Mesenchymal stem cell (in vitro differentiated cells and primary cell): ENCODE data around the gene MYO1A.
"Not testable (repeated sequence)": the region's sequence is repeated elsewhere in the genome, so short reads cannot be mapped to it uniquely, and the experiment has no call there.

ENCODE experiments used
- DNase-seq: peaks from one replicate; pipeline ENCODE4 v3.0.0-alpha.2; 2013
- H2AFZ ChIP-seq: one replicate; pipeline ENCODE4 v1.6.1; 2013; ENCODE audit warnings: low read depth, mild to moderate bottlenecking, control low read depth, inconsistent platforms, low read length, moderate library complexity
- H2AK5ac ChIP-seq: 2 replicates; pipeline ENCODE4 v1.6.1; 2013; ENCODE audit warnings: low read length, moderate library complexity, mild to moderate bottlenecking, inconsistent platforms; ENCODE audit not compliant: severe bottlenecking
- H2BK120ac ChIP-seq: one replicate; pipeline ENCODE4 v1.6.1; 2013; ENCODE audit warnings: low read depth, mild to moderate bottlenecking, inconsistent platforms, low read length, moderate library complexity
- H2BK12ac ChIP-seq, 2 experiments: one replicate each; pipeline ENCODE4 v1.6.1; 2013; ENCODE audit warnings: inconsistent platforms in 2 of 2, low read length in 2 of 2, mild to moderate bottlenecking in 2 of 2, moderate library complexity in 2 of 2, control low read depth in 1 of 2
- H2BK15ac ChIP-seq: one replicate; pipeline ENCODE4 v1.6.1; 2013; ENCODE audit warnings: mild to moderate bottlenecking, low read depth, inconsistent platforms; ENCODE audit not compliant: poor library complexity, severe bottlenecking
- H2BK5ac ChIP-seq: 2 replicates; pipeline ENCODE4 v1.6.1; 2013; ENCODE audit warnings: low read depth, mild to moderate bottlenecking, low read length, control low read depth, inconsistent platforms; ENCODE audit not compliant: poor library complexity, severe bottlenecking
- H3K14ac ChIP-seq, 2 experiments: one replicate each; pipeline ENCODE4 v1.6.1; 2013; ENCODE audit warnings: inconsistent platforms in 2 of 2, low read length in 2 of 2, control low read depth in 1 of 2, mild to moderate bottlenecking in 1 of 2, moderate library complexity in 1 of 2
- H3K18ac ChIP-seq, 2 experiments: one replicate each; pipeline ENCODE4 v1.6.1; 2013; ENCODE audit warnings: inconsistent platforms in 2 of 2, low read length in 2 of 2, control low read depth in 1 of 2, low read depth in 1 of 2, mild to moderate bottlenecking in 1 of 2
- H3K23ac ChIP-seq, 2 experiments: one replicate each; pipeline ENCODE4 v1.6.1; 2013; ENCODE audit warnings: inconsistent platforms in 2 of 2, low read length in 2 of 2, mild to moderate bottlenecking in 2 of 2, moderate library complexity in 2 of 2, control low read depth in 1 of 2
- H3K27ac ChIP-seq: 2 replicates; pipeline ENCODE4 v1.5.1; 2013; ENCODE audit warnings: mild to moderate bottlenecking, moderate library complexity, low read length, control low read depth, inconsistent platforms; ENCODE audit not compliant: poor library complexity, severe bottlenecking
- H3K27me3 ChIP-seq, 2 experiments: 2 replicates each; pipeline versions ENCODE4 v1.6.1 to v1.7.0; 2013; ENCODE audit warnings: low read length in 2 of 2, mild to moderate bottlenecking in 2 of 2, moderate library complexity in 2 of 2, control low read depth in 1 of 2, inconsistent platforms in 1 of 2; ENCODE audit not compliant: control insufficient read depth in 1 of 2, insufficient read depth in 1 of 2
- H3K36me3 ChIP-seq, 2 experiments: 2 replicates each; pipeline versions ENCODE4 v1.6.1 to v1.7.0; 2013; ENCODE audit warnings: low read length in 2 of 2, control low read depth in 1 of 2, inconsistent platforms in 1 of 2, low read depth in 1 of 2, mild to moderate bottlenecking in 1 of 2; ENCODE audit not compliant: insufficient read depth in 2 of 2, control insufficient read depth in 1 of 2
- H3K4ac ChIP-seq, 2 experiments: one replicate each; pipeline ENCODE4 v1.6.1; 2013; ENCODE audit warnings: inconsistent platforms in 2 of 2, low read length in 2 of 2, mild to moderate bottlenecking in 2 of 2, moderate library complexity in 2 of 2, control low read depth in 1 of 2, low read depth in 1 of 2
- H3K4me1 ChIP-seq: 2 replicates; pipeline ENCODE4 v1.6.1; 2013; ENCODE audit warnings: low read depth, low read length, control low read depth; ENCODE audit not compliant: control insufficient read depth, insufficient read depth
- H3K4me2 ChIP-seq: 2 replicates; pipeline ENCODE4 v1.6.1; 2013; ENCODE audit warnings: low read length, mild to moderate bottlenecking, inconsistent platforms; ENCODE audit not compliant: poor library complexity, severe bottlenecking
- H3K4me3 ChIP-seq, 2 experiments: 2 replicates each; pipeline versions ENCODE4 v1.5.1 to v1.7.0; 2013; ENCODE audit warnings: low read length in 2 of 2, mild to moderate bottlenecking in 2 of 2, control low read depth in 1 of 2, low read depth in 1 of 2; ENCODE audit not compliant: insufficient read depth in 1 of 2
- H3K79me1 ChIP-seq: replicated peaks from 2 replicates; pipeline ENCODE4 v1.6.1; 2013; ENCODE audit warnings: mild to moderate bottlenecking, control low read depth, low read length, inconsistent platforms; ENCODE audit not compliant: poor library complexity, severe bottlenecking
- H3K9ac ChIP-seq: 2 replicates; pipeline ENCODE4 v1.7.0; 2013; ENCODE audit warnings: mild to moderate bottlenecking, low read length, moderate library complexity
- H3K9me3 ChIP-seq: 2 replicates; pipeline ENCODE4 v1.7.0; 2013; ENCODE audit warnings: mild to moderate bottlenecking, low read length; ENCODE audit not compliant: control insufficient read depth
- H4K8ac ChIP-seq: one replicate; pipeline ENCODE4 v1.6.1; 2013; ENCODE audit warnings: inconsistent platforms, mild to moderate bottlenecking, low read length, moderate library complexity
- H4K91ac ChIP-seq: one replicate; pipeline ENCODE4 v1.6.1; 2013; ENCODE audit warnings: mild to moderate bottlenecking, low read length, inconsistent platforms
- WGBS: methylation state at CpG from one replicate; pipeline ENCODE4 v1.1.7; 2013; ENCODE audit warnings: mixed read lengths; 5-methylcytosine and 5-hydroxymethylcytosine counted together

Gene MYO1A

DNA sequence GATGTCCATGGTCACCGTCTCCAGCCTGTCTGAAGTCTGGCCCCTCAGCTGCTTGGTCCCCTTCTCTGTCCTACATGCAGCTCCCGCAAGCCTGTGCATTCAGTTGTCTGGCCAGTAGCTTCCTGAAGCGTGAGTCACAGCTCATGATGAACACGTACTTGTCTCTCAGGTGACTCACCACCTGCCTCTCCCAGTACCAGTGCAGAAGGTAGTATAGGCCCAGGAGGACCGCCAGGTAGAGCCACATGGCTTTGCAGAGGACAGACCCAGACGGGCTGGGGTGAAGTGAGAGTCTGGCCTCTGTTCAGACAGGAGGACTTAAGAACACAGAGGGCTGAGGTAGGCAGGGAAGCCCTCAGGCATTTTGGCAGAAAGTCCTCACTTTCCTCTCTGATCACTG, 64.2 kb downstream of the MYO1A start:
- H2BK15ac ChIP-seq, H3K79me1 ChIP-seq, H2BK12ac ChIP-seq, H3K4ac ChIP-seq, H2BK120ac ChIP-seq, H4K91ac ChIP-seq, H3K4me3 ChIP-seq, H3K36me3 ChIP-seq, H3K18ac ChIP-seq, H3K9me3 ChIP-seq, H3K4me2 ChIP-seq, H3K9ac ChIP-seq, H4K8ac ChIP-seq, H3K4me1 ChIP-seq, H2AK5ac ChIP-seq, H2BK5ac ChIP-seq, H2AFZ ChIP-seq, H3K14ac ChIP-seq, H3K27ac ChIP-seq, H3K23ac ChIP-seq: not testable (repeated sequence)
- DNase-seq = peak; percentile 24
- H3K27me3 ChIP-seq = peaks cover 9 to 19% of the 10 kb centered on the region in 2 experiments
- 61% methylated on average over 4 of the region's 6 CpGs for WGBS

DNA sequence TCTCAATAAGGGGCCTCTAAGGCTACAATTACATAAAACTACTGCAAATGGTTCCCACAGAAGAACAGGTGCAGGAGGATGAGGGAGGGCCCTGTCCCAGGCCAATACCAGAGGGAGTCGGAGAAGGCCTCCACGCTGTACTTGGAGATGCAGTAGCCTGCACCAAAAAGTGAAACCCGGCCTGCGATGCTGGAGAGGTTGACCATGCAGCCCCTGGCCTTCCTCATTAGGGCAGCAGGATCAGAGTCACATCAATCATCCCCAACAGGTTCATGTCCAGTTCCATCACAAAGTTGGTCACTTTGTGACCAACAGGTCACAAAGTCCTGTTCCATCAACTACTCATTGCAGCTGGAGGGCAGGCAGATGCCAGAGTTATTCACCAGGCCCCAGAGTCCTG, 66.5 kb downstream of the MYO1A start:
- Histone ChIP-seq H4K91ac (no peak overlapping the region), H3K23ac (no peak overlapping the region), H2AFZ (no peak overlapping the region), H4K8ac (no peak overlapping the region), H2AK5ac (no peak overlapping the region), H3K27me3 (peaks cover 5 to 7% of the 10 kb centered on the region in 2 experiments), H2BK12ac (no peak overlapping the region), H3K27ac (no peak overlapping the region), H3K4me2 (no peak overlapping the region), H2BK120ac (no peak overlapping the region), H3K14ac (no peak overlapping the region), H3K4me3 (no peak overlapping the region), H3K4ac (no peak overlapping the region), H3K36me3 (no peaks in the 10 kb centered on the region), H3K4me1 (peaks cover 2% of the 10 kb centered on the region), H2BK5ac (no peak overlapping the region), H3K79me1 (no peaks in the 10 kb centered on the region), H3K9me3 (no peaks in the 10 kb centered on the region), H3K18ac (no peak overlapping the region), H2BK15ac (no peak overlapping the region), H3K9ac (no peak overlapping the region)
- 80% methylated on average over 4 of the region's 4 CpGs for WGBS
- no peak for DNase-seq

DNA sequence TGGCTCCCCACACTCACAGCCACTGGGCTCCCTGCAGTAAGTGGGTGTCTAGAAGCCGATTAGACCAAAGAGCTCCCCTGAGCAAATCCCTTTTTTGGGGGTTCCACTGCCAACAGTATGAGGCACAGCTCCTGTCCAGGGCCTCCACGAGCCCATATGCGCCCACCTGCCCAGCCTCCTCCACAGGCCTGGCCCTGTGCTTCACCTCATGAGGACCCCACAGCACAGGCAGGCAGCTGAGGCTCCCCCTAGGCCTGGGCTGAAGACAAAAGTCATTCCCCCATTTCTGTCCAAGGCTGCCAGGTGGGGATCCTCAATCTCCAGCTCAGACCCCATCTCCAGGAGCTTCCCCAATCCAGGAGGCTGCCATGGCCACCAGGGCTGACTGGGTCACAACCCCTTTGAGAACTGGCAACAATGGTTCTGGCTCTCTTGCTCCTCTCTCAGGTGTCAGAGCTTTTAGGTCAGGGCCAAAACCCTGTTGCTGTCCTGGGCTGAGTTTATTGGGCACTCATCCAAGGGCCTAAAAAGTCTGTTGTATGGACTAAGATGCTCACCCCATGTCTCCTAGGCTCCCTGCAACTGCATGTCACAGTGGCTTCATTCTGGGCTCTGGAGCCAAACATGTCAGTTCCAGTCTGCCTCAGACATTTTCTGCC, 67.2 kb downstream of the MYO1A start:
- H2BK15ac ChIP-seq, H4K8ac ChIP-seq, H3K79me1 ChIP-seq, H3K18ac ChIP-seq, H2BK5ac ChIP-seq, DNase-seq, H2BK120ac ChIP-seq, H3K4me1 ChIP-seq, H2BK12ac ChIP-seq, H3K23ac ChIP-seq, H3K9me3 ChIP-seq, H3K27ac ChIP-seq, H3K4ac ChIP-seq, H3K27me3 ChIP-seq, H3K4me2 ChIP-seq, H2AFZ ChIP-seq, H2AK5ac ChIP-seq, H3K14ac ChIP-seq, H3K36me3 ChIP-seq, H4K91ac ChIP-seq, H3K9ac ChIP-seq, H3K4me3 ChIP-seq: not testable (repeated sequence)
- 86% methylated on average over 3 of the region's 3 CpGs for WGBS

DNA sequence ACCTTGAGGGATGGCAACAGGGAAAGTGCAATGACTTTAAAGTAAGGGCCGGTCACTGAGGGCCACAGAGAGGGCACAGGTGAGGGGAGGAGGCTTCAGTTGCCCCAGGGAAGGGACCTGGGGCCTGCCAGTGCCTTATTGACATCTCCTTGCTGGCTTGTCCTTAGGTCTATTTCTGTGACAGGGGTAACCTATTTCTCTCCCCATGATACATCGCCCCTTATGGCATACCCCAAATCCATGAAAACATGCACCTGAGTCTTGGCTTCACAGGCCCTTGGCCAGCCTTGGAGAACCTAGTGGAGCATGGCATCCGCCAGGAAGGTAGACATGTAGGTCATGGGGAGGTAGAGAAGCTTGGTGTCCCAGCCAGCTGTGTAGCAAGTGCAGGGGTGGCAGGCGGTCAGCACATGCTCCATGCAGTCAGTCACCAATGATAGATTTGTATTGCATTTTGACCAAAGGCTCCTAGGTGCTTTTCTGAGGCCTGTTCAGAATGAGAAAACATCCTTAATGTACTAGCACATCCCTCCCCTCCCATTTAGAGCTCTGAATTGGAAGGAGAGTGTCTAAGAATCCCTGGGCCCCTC, 68.9 kb downstream of the MYO1A start:
- H3K36me3 ChIP-seq = no peaks in the 10 kb centered on the region
- H3K27me3 ChIP-seq = peaks cover 0 to 4% of the 10 kb centered on the region in 2 experiments
- DNase-seq = no peak
- H3K4me2 ChIP-seq = no peak overlapping the region
- H2BK120ac ChIP-seq = no peak overlapping the region
- no peak overlapping the region for H3K14ac ChIP-seq
- no peak overlapping the region for H3K4me3 ChIP-seq
- H2AFZ ChIP-seq = no peak overlapping the region
- 90% methylated on average over 3 of the region's 4 CpGs for WGBS
- no peak overlapping the region for H2BK5ac ChIP-seq
- H3K18ac ChIP-seq = no peak overlapping the region
- H3K23ac ChIP-seq = no peak overlapping the region
- H3K9me3 ChIP-seq = no peaks in the 10 kb centered on the region
- no peak overlapping the region for H3K9ac ChIP-seq
- H2BK15ac ChIP-seq = no peak overlapping the region
- H3K4ac ChIP-seq = no peak overlapping the region
- no peak overlapping the region for H4K91ac ChIP-seq
- no peak overlapping the region for H2BK12ac ChIP-seq
- no peak overlapping the region for H4K8ac ChIP-seq
- H3K27ac ChIP-seq = no peak overlapping the region
- H2AK5ac ChIP-seq = no peak overlapping the region
- H3K4me1 ChIP-seq = peaks cover 2% of the 10 kb centered on the region
- H3K79me1 ChIP-seq = no peaks in the 10 kb centered on the region
